CD14-positive monocyte (primary cell): Measurements from ENCODE around the gene DNAH9. TPM values are rescaled to one million over a fixed set of nuclear protein-coding genes. Genes with fewer than 3 reads are reported as not detected.

ENCODE experiments used
- DNase-seq, 3 donors: peaks; one replicate each; pipeline ENCODE4 v3.0.0-alpha.2; 2011 to 2022
- H2AFZ ChIP-seq: 2 replicates; pipeline ENCODE4 v1.6.0; 2012; ENCODE audit warnings: mild to moderate bottlenecking, low read depth, low read length, inconsistent platforms; ENCODE audit not compliant: insufficient read depth, poor library complexity, severe bottlenecking
- H3K27ac ChIP-seq, 2 donors: 1 replicate in 1 of 2; 2 replicates in 1 of 2; pipeline ENCODE4 v1.5.1; 2012 to 2013; ENCODE audit warnings: low read length in 2 of 2, control low read depth in 1 of 2, inconsistent platforms in 1 of 2, low read depth in 1 of 2, mild to moderate bottlenecking in 1 of 2
- H3K27me3 ChIP-seq, 2 donors: one replicate each; pipeline versions ENCODE4 v1.6.0 to v1.6.1; 2011 to 2013; ENCODE audit warnings: low read length in 2 of 2; ENCODE audit not compliant: control insufficient read depth in 2 of 2, insufficient read depth in 2 of 2
- H3K36me3 ChIP-seq, 2 donors: replicated peaks in 1 of 2; 1 replicate in 1 of 2; 2 replicates in 1 of 2; pipeline versions ENCODE4 v1.5.1 to v1.6.1; 2012 to 2013; ENCODE audit warnings: low read length in 2 of 2, control low read depth in 1 of 2, inconsistent platforms in 1 of 2, mild to moderate bottlenecking in 1 of 2; ENCODE audit not compliant: insufficient read depth in 2 of 2, control insufficient read depth in 1 of 2
- H3K4me1 ChIP-seq, 2 donors: 1 replicate in 1 of 2; 2 replicates in 1 of 2; pipeline versions ENCODE4 v1.5.1 to v1.6.1; 2012 to 2013; ENCODE audit warnings: low read length in 2 of 2, control low read depth in 1 of 2, inconsistent platforms in 1 of 2, mild to moderate bottlenecking in 1 of 2, moderate library complexity in 1 of 2; ENCODE audit not compliant: insufficient read depth in 2 of 2, control insufficient read depth in 1 of 2
- H3K4me2 ChIP-seq: replicated peaks from 2 replicates; pipeline ENCODE3; 2012; ENCODE audit warnings: low read length, moderate library complexity, mild to moderate bottlenecking; ENCODE audit not compliant: poor library complexity, severe bottlenecking; ENCODE audit errors: extremely low read depth
- H3K4me3 ChIP-seq, 3 experiments: fragments of 200-600 bp in 1 of 3; sonication (generic) in 1 of 3; replicated peaks in 1 of 3; 1 replicate in 2 of 3; 2 replicates in 1 of 3; pipeline ENCODE4 v1.5.1; 2011 to 2013; ENCODE audit warnings: low read length in 3 of 3, mild to moderate bottlenecking in 3 of 3, control low read depth in 2 of 3, low read depth in 2 of 3, inconsistent platforms in 1 of 3, moderate library complexity in 1 of 3
- H3K79me2 ChIP-seq: 2 replicates; pipeline ENCODE4 v1.6.0; 2012; ENCODE audit warnings: mild to moderate bottlenecking, control low read depth, inconsistent platforms, low read length, moderate library complexity; ENCODE audit not compliant: insufficient read depth
- H3K9ac ChIP-seq: 2 replicates; pipeline ENCODE4 v1.6.0; 2017; ENCODE audit warnings: low read length, mild to moderate bottlenecking; ENCODE audit not compliant: insufficient read depth, poor library complexity, severe bottlenecking
- H3K9me3 ChIP-seq, 2 donors: replicated peaks in 1 of 2; 1 replicate in 1 of 2; 2 replicates in 1 of 2; pipeline versions ENCODE4 v1.5.1 to v1.6.1; 2012 to 2013; ENCODE audit warnings: low read length in 2 of 2, control low read depth in 1 of 2; ENCODE audit not compliant: control insufficient read depth in 1 of 2, insufficient read depth in 1 of 2
- H4K20me1 ChIP-seq: 2 replicates; pipeline ENCODE4 v1.6.0; 2012; ENCODE audit warnings: mild to moderate bottlenecking, low read length, control low read depth, moderate library complexity; ENCODE audit not compliant: insufficient read depth
- H3K27ac Mint-ChIP-seq, 7 donors: one replicate each; pipeline ENCODE4 v1.8.0; 2020; ENCODE audit warnings: mild to moderate bottlenecking in 7 of 7, mixed read lengths in 7 of 7, moderate library complexity in 6 of 7, inconsistent platforms in 2 of 7
- H3K27me3 Mint-ChIP-seq, 3 donors: one replicate each; pipeline ENCODE4 v1.8.0; 2021 to 2022; ENCODE audit warnings: low read depth in 3 of 3, mild to moderate bottlenecking in 3 of 3, mixed read lengths in 3 of 3, moderate library complexity in 3 of 3, inconsistent platforms in 1 of 3
- H3K36me3 Mint-ChIP-seq, 2 donors: one replicate each; pipeline ENCODE4 v1.8.0; 2020; ENCODE audit warnings: mixed read lengths in 2 of 2, inconsistent platforms in 1 of 2, mild to moderate bottlenecking in 1 of 2
- H3K4me1 Mint-ChIP-seq: one replicate; pipeline ENCODE4 v1.8.0; 2020; ENCODE audit warnings: mild to moderate bottlenecking, mixed read lengths
- H3K4me3 Mint-ChIP-seq, 2 donors: one replicate each; pipeline ENCODE4 v1.8.0; 2020; ENCODE audit warnings: mild to moderate bottlenecking in 2 of 2, mixed read lengths in 2 of 2, moderate library complexity in 1 of 2
- H3K9me3 Mint-ChIP-seq, 7 donors: one replicate each; pipeline ENCODE4 v1.8.0; 2020 to 2022; ENCODE audit warnings: mixed read lengths in 7 of 7, mild to moderate bottlenecking in 6 of 7, moderate library complexity in 6 of 7, inconsistent platforms in 2 of 7
- CTCF ChIP-seq: fragments of 200-600 bp; IDR thresholded peaks from one replicate; pipeline ENCODE4 v1.8.0; 2022; ENCODE audit warnings: antibody characterized with exemption, mild to moderate bottlenecking
- WGBS: methylation state at CpG from one replicate; pipeline ENCODE4 v1.1.5; 2013; ENCODE audit warnings: missing lambda C conversion rate; ENCODE audit not compliant: insufficient coverage; 5-methylcytosine and 5-hydroxymethylcytosine counted together
- intact Hi-C, 2 donors: fragments of 100-400 bp; cut with micrococcal nuclease; formaldehyde crosslinking; loops; one replicate each; pipeline versions ENCODE4 v1.15.0 to v1.15.1; 2023
- polyA plus RNA-seq, 3 donors: library from polyadenylated mRNA; depleted of rRNA in 1 of 3; unstranded in 2 of 3; stranded (reverse) in 1 of 3; fragments of 300-500 nt in 2 of 3; fragments of >200 nt in 1 of 3; fragmentation: Illumina TruSeq in 2 of 3; gene quantifications; 1 replicate in 2 of 3; 2 replicates in 1 of 3; pipeline ENCODE4 v1.2.3, GENCODE V29; 2012 to 2021

The DNAH9 gene
- polyA plus RNA-seq, 3 donors = not detected

GRCh38 chr17:11637796-11638195 lies 39.5 kb downstream of the DNAH9 start:
- peaks cover 0 to 9% (median 6%) of the 10 kb centered on the region in 7 donors for H3K9me3 Mint-ChIP-seq
- H3K27me3 ChIP-seq = no peaks in the 10 kb centered on the region
- no peaks in the 10 kb centered on the region for H4K20me1 ChIP-seq
- H3K9me3 ChIP-seq = peaks cover 0 to 4% of the 10 kb centered on the region in 2 donors
- no peaks in the 10 kb centered on the region for H3K36me3 Mint-ChIP-seq
- H3K4me2 ChIP-seq = no peak overlapping the region
- no peaks in the 10 kb centered on the region for H3K4me1 Mint-ChIP-seq
- H3K4me1 ChIP-seq = no peaks in the 10 kb centered on the region
- no peak overlapping the region for H3K27ac ChIP-seq
- intact Hi-C loops = no loop called here
- no peak overlapping the region for H3K4me3 ChIP-seq
- no peak for TF ChIP-seq CTCF
- no peak for DNase-seq
- no peak overlapping the region for H3K9ac ChIP-seq
- 86% methylated on average over 6 of the region's 6 CpGs for WGBS
- H3K27me3 Mint-ChIP-seq = peaks cover 0 to 3% (median 2%) of the 10 kb centered on the region in 3 donors
- H3K4me3 Mint-ChIP-seq = no peak overlapping the region
- no peak overlapping the region for H3K27ac Mint-ChIP-seq
- no peaks in the 10 kb centered on the region for H3K36me3 ChIP-seq
- no peak overlapping the region for H2AFZ ChIP-seq
- H3K79me2 ChIP-seq = no peaks in the 10 kb centered on the region

GRCh38 chr17:11638700-11639265 lies 40.5 kb downstream of the DNAH9 start:
- no peak overlapping the region for H3K27ac Mint-ChIP-seq
- TF ChIP-seq CTCF = no peak
- Histone ChIP-seq H3K79me2 (no peaks in the 10 kb centered on the region), H4K20me1 (no peaks in the 10 kb centered on the region), H3K9me3 (peaks cover 0 to 4% of the 10 kb centered on the region in 2 donors), H3K27ac (no peak overlapping the region), H3K4me1 (no peaks in the 10 kb centered on the region), H3K36me3 (no peaks in the 10 kb centered on the region), H3K4me3 (no peak overlapping the region), H3K9ac (no peak overlapping the region), H3K4me2 (no peak overlapping the region), H2AFZ (no peak overlapping the region), H3K27me3 (no peaks in the 10 kb centered on the region)
- 65% methylated on average over 2 of the region's 2 CpGs for WGBS
- no peaks in the 10 kb centered on the region for H3K36me3 Mint-ChIP-seq
- H3K4me1 Mint-ChIP-seq = no peaks in the 10 kb centered on the region
- peaks cover 0 to 3% (median 2%) of the 10 kb centered on the region in 3 donors for H3K27me3 Mint-ChIP-seq
- intact Hi-C loops = no loop called here
- peaks cover 0 to 9% (median 4%) of the 10 kb centered on the region in 7 donors for H3K9me3 Mint-ChIP-seq
- DNase-seq = no peak
- H3K4me3 Mint-ChIP-seq = no peak overlapping the region
